Endothelial cell of umbilical vein (primary cell): Measurements from ENCODE around the gene RELT. TPM values are rescaled to one million over a fixed set of nuclear protein-coding genes. Genes with fewer than 3 reads are reported as not detected.

ENCODE experiments used
- BruUV-seq: library from RNA; stranded (reverse); fragments of 400-500 nt; replicated peaks from 2 replicates; lab custom pipeline; 2021; lab: Mats Ljungman, UMichigan
- CTCF ChIA-PET: fragments of 300-600, 350-600 bp; sonication (Branson Sonifier 250); formaldehyde crosslinking; loops from one replicate; lab custom pipeline; 2021; ENCODE audit warnings: antibody characterized with exemption, inconsistent platforms; lab: Charles Lee
- POLR2A ChIA-PET: fragments of 300-600, 350-600 bp; sonication (Branson Sonifier 250); formaldehyde crosslinking; loops from one replicate; lab custom pipeline; 2021; ENCODE audit warnings: antibody characterized with exemption, inconsistent platforms; lab: Charles Lee
- DNase-seq: peaks from one replicate; pipeline ENCODE4 v3.0.0-alpha.2; 2011; ENCODE audit warnings: low read depth, low spot score
- FAIRE-seq: peaks from 2 replicates; lab custom pipeline; 2011; peaks lifted over from hg19 to GRCh38; lab: Jason Lieb, UNC
- H2AFZ ChIP-seq: 2 replicates; pipeline ENCODE4 v1.6.0; 2012; ENCODE audit warnings: low read depth, low read length, control low read depth, inconsistent platforms
- H3K27ac ChIP-seq: 2 replicates; pipeline ENCODE4 v1.5.1; 2011; ENCODE audit warnings: low read depth, mild to moderate bottlenecking, control low read depth, low read length, moderate library complexity; ENCODE audit not compliant: insufficient read depth
- H3K27me3 ChIP-seq, 2 experiments: 2 replicates each; pipeline versions ENCODE4 v1.6.0 to v1.6.1; 2011; ENCODE audit warnings: low read length in 2 of 2, mixed read lengths in 1 of 2; ENCODE audit not compliant: control insufficient read depth in 2 of 2, insufficient read depth in 2 of 2
- H3K36me3 ChIP-seq, 2 experiments: 2 replicates in 1 of 2; 3 replicates in 1 of 2; pipeline ENCODE4 v1.5.1; 2011; ENCODE audit warnings: low read length in 2 of 2, mild to moderate bottlenecking in 1 of 2, moderate library complexity in 1 of 2; ENCODE audit not compliant: control insufficient read depth in 2 of 2, insufficient read depth in 2 of 2; ENCODE audit errors: extremely low read depth in 1 of 2
- H3K4me1 ChIP-seq: 3 replicates; pipeline ENCODE4 v1.5.1; 2011; ENCODE audit warnings: mild to moderate bottlenecking, low read length; ENCODE audit not compliant: control insufficient read depth, insufficient read depth; ENCODE audit errors: extremely low read depth
- H3K4me2 ChIP-seq: 2 replicates; pipeline ENCODE4 v1.6.1; 2011; ENCODE audit warnings: low read length, control low read depth, mixed read lengths; ENCODE audit not compliant: insufficient read depth
- H3K4me3 ChIP-seq, 3 experiments: fragments of 200-600 bp in 1 of 3; sonication (generic), shearing (Covaris generic) in 1 of 3; replicated peaks in 1 of 3; 2 replicates each; pipeline ENCODE4 v1.5.1; 2011 to 2016; ENCODE audit warnings: control low read depth in 3 of 3, low read length in 3 of 3, mild to moderate bottlenecking in 2 of 3, inconsistent platforms in 1 of 3, low read depth in 1 of 3, moderate library complexity in 1 of 3; ENCODE audit not compliant: insufficient read depth in 1 of 3
- H3K79me2 ChIP-seq: 2 replicates; pipeline ENCODE4 v1.6.0; 2012; ENCODE audit warnings: low read length, inconsistent platforms; ENCODE audit not compliant: control insufficient read depth, insufficient read depth
- H3K9ac ChIP-seq: replicated peaks from 2 replicates; pipeline ENCODE3; 2011; ENCODE audit warnings: low read length, control low read depth; ENCODE audit not compliant: insufficient read depth; ENCODE audit errors: extremely low read depth
- H3K9me1 ChIP-seq: replicated peaks from 3 replicates; pipeline ENCODE4 v1.6.0; 2011; ENCODE audit warnings: mild to moderate bottlenecking, low read length; ENCODE audit not compliant: control insufficient read depth, insufficient read depth; ENCODE audit errors: extremely low read depth
- H3K9me3 ChIP-seq: replicated peaks from 2 replicates; pipeline ENCODE4 v1.5.1; 2012; ENCODE audit warnings: low read length, inconsistent platforms; ENCODE audit not compliant: control insufficient read depth, insufficient read depth
- H4K20me1 ChIP-seq: replicated peaks from 2 replicates; pipeline ENCODE3; 2011; ENCODE audit warnings: mild to moderate bottlenecking, low read length; ENCODE audit not compliant: control insufficient read depth, insufficient read depth; ENCODE audit errors: extremely low read depth
- EZH2 ChIP-seq: IDR thresholded peaks from 2 replicates; pipeline ENCODE4 v1.6.1; 2012; ENCODE audit warnings: borderline replicate concordance, low read depth, mild to moderate bottlenecking, moderate library complexity, low read length, inconsistent platforms; ENCODE audit not compliant: severe bottlenecking
- FOS ChIP-seq: IDR thresholded peaks from 2 replicates; pipeline ENCODE4 v1.6.1; 2011; ENCODE audit warnings: mild to moderate bottlenecking, low read length, moderate library complexity, borderline replicate concordance; ENCODE audit not compliant: insufficient read depth
- GATA2 ChIP-seq: IDR thresholded peaks from 2 replicates; pipeline ENCODE4 v1.7.0; 2011; ENCODE audit warnings: low read depth, mild to moderate bottlenecking, moderate library complexity, mixed read lengths, low read length; ENCODE audit not compliant: insufficient read length, insufficient read depth
- JUN ChIP-seq: IDR thresholded peaks from 2 replicates; pipeline ENCODE4 v1.6.1; 2011; ENCODE audit warnings: borderline replicate concordance, low read depth; ENCODE audit not compliant: insufficient read length, insufficient read depth
- MYC ChIP-seq: IDR thresholded peaks from one replicate; pipeline ENCODE4 v1.6.1; 2011; ENCODE audit warnings: mild to moderate bottlenecking, low read depth, low read length
- POLR2A ChIP-seq: IDR thresholded peaks from 2 replicates; pipeline ENCODE4 v1.6.1; 2012; ENCODE audit warnings: low read depth, mild to moderate bottlenecking, control low read depth, low read length
- POLR2AphosphoS5 ChIP-seq: IDR thresholded peaks from 2 replicates; pipeline ENCODE4 v1.6.1; 2012; ENCODE audit warnings: low read depth, mild to moderate bottlenecking, control low read depth, low read length, moderate library complexity; ENCODE audit not compliant: insufficient read depth
- dilution Hi-C: fragments of 300-500 bp; cut with MboI; formaldehyde crosslinking; loops from one replicate; pipeline ENCODE4 v1.15.0; 2019; ENCODE audit warnings: low sequenced_read_pairs; ENCODE audit not compliant: extremely low pct_ligation_motif_present
- intact Hi-C: fragments of 100-400 bp; cut with micrococcal nuclease; formaldehyde crosslinking; loops from one replicate; pipeline ENCODE4 v1.10.0; 2022
- polyA plus RNA-seq, 4 experiments: library from polyadenylated mRNA; depleted of rRNA in 3 of 4; stranded (reverse) in 3 of 4; unstranded in 1 of 4; fragments of >200 nt; gene quantifications; 2 replicates each; pipeline versions ENCODE4 v1.2.1 to v1.2.3, GENCODE V29; 2011 to 2012; ENCODE audit warnings: missing spikeins in 1 of 4
- total RNA-seq: library from RNA; stranded (reverse); gene quantifications from 2 replicates; pipeline ENCODE4 v1.2.3, GENCODE V29; 2021
- TF ChIP-seq, protein P1 (sequence below), 2 donors: IDR thresholded peaks; 1 replicate in 1 of 2; 2 replicates in 1 of 2; pipeline ENCODE4 v1.5.1; 2011; ENCODE audit warnings: low read length in 2 of 2, mild to moderate bottlenecking in 2 of 2, moderate library complexity in 2 of 2, control low read depth in 1 of 2, inconsistent platforms in 1 of 2, low read depth in 1 of 2; ENCODE audit not compliant: insufficient read depth in 1 of 2; ENCODE audit errors: extremely low read depth in 1 of 2
- TF ChIP-seq, protein P2 (sequence below): IDR thresholded peaks from 2 replicates; pipeline ENCODE4 v1.6.1; 2011; ENCODE audit not compliant: insufficient read depth, insufficient read length

The RELT gene
- total and polyA plus RNA-seq, 2 donors (not counting 3 experiments of a cell fraction or from before 2014, with no cell fraction given) = 6.7 to 13.1 TPM

DNA sequence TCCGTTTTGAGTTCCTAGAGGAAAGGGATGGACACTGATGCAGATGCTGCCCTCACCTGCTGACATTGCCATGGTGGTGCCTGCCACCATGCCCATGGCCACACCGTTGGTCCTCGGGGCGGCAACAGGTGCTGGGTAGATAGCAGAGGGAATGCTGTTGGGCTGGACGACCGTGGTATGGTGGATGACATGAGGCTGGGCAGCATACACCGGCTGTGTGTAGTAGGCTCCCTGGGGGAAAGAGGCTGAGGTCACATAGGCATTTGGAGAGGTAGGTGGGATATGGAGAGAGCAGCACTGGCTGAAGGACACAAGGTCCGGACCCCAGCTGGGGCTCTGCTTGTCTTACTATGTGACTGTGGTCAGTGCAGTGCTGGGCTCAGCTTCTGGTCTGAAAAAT is 33.2 kb downstream of the RELT start:
- H2AFZ ChIP-seq = no peak overlapping the region
- H3K27ac ChIP-seq = no peak overlapping the region
- H3K79me2 ChIP-seq = no peaks in the 10 kb centered on the region
- no peak overlapping the region for H3K4me2 ChIP-seq
- ChIA-PET CTCF (interaction anchor here (1.2 kb wide), 1 partner anchor 251 kb away, joined by 4 read pairs; no protein-coding TSS in a partner anchor), POLR2A (no interaction called here)
- peaks cover 0 to 4% of the 10 kb centered on the region in 2 experiments for H3K36me3 ChIP-seq
- peaks cover 9% of the 10 kb centered on the region for H3K4me1 ChIP-seq
- TF ChIP-seq, protein P1, sequence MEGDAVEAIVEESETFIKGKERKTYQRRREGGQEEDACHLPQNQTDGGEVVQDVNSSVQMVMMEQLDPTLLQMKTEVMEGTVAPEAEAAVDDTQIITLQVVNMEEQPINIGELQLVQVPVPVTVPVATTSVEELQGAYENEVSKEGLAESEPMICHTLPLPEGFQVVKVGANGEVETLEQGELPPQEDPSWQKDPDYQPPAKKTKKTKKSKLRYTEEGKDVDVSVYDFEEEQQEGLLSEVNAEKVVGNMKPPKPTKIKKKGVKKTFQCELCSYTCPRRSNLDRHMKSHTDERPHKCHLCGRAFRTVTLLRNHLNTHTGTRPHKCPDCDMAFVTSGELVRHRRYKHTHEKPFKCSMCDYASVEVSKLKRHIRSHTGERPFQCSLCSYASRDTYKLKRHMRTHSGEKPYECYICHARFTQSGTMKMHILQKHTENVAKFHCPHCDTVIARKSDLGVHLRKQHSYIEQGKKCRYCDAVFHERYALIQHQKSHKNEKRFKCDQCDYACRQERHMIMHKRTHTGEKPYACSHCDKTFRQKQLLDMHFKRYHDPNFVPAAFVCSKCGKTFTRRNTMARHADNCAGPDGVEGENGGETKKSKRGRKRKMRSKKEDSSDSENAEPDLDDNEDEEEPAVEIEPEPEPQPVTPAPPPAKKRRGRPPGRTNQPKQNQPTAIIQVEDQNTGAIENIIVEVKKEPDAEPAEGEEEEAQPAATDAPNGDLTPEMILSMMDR (IDR thresholded peaks at IDR 0.05; ENCODE audit: extremely low read depth in 1 of 2, insufficient read depth in 1 of 2, low read depth in 1 of 2, low read length in 2 of 2) = no peak
- TF ChIP-seq FOS (no peak), POLR2AphosphoS5 (no peak)
- H3K9me1 ChIP-seq = no peaks in the 10 kb centered on the region
- intact Hi-C loops = loop anchor here (10.0 kb wide), 1 partner anchor 215 kb away; no protein-coding TSS in a partner anchor
- no peak overlapping the region for H3K4me3 ChIP-seq
- no peaks in the 10 kb centered on the region for H4K20me1 ChIP-seq
- FAIRE-seq = no peak
- no peaks in the 10 kb centered on the region for H3K9me3 ChIP-seq
- BruUV-seq = no TSS peak
- H3K27me3 ChIP-seq = no peaks in the 10 kb centered on the region
- H3K9ac ChIP-seq = no peak overlapping the region
- no peak for DNase-seq
- dilution Hi-C loops = no loop called here

DNA sequence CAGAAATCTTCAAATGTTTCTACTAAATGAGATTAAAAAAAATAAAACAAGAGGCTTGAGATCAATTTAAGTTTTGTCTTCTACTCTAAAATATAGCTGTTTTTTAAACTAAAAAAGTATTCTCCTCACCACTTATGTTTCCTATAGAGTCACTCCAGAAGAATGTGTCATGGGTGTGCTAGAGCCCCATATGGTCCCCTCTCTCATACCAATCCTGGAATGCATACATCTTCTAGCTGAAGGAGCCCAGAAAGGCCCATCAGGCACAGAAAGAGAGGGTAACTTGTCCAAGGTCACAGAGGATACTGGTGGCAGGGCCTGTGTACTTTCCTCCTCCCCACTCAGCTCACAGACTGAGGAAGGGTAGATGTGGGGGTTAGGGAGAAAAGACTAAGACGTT is 34.4 kb downstream of the RELT start:
- H2AFZ ChIP-seq = no peak overlapping the region
- no peaks in the 10 kb centered on the region for H3K79me2 ChIP-seq
- H3K27ac ChIP-seq = no peak overlapping the region
- CTCF ChIA-PET = interaction anchor here (1.2 to 2.0 kb wide), 2 partner anchors 215 to 249 kb away, joined by 5 to 7 read pairs; no protein-coding TSS in a partner anchor
- dilution Hi-C loops = no loop called here
- no peaks in the 10 kb centered on the region for H3K9me1 ChIP-seq
- no peaks in the 10 kb centered on the region for H3K27me3 ChIP-seq
- H3K4me1 ChIP-seq = peaks cover 9% of the 10 kb centered on the region
- POLR2A ChIA-PET = no interaction called here
- H4K20me1 ChIP-seq = no peaks in the 10 kb centered on the region
- H3K36me3 ChIP-seq = peaks cover 0 to 3% of the 10 kb centered on the region in 2 experiments
- no TSS peak for BruUV-seq
- intact Hi-C loops = no loop called here
- FAIRE-seq (no peak), DNase-seq (no peak)
- H3K4me2 ChIP-seq = no peak overlapping the region
- H3K9ac ChIP-seq = no peak overlapping the region
- H3K9me3 ChIP-seq = no peaks in the 10 kb centered on the region
- no peak for TF ChIP-seq POLR2AphosphoS5
- TF ChIP-seq POLR2A = no peak
- TF ChIP-seq, protein P1 (IDR thresholded peaks at IDR 0.05; ENCODE audit: extremely low read depth in 1 of 2, insufficient read depth in 1 of 2, low read depth in 1 of 2, low read length in 2 of 2) = no peak
- TF ChIP-seq JUN = no peak
- TF ChIP-seq MYC = no peak
- TF ChIP-seq GATA2 = no peak
- no peak for TF ChIP-seq EZH2
- TF ChIP-seq, protein P2, sequence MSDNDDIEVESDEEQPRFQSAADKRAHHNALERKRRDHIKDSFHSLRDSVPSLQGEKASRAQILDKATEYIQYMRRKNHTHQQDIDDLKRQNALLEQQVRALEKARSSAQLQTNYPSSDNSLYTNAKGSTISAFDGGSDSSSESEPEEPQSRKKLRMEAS = no peak
- no peak for TF ChIP-seq FOS
- H3K4me3 ChIP-seq = no peak overlapping the region
